Activated CD4-positive, CD25-positive, alpha-beta regulatory T cell treated with anti-CD3 and anti-CD28 coated beads, Interleukin-2, amount 50 U/mL, for 72 hours (primary cell): ENCODE data around the gene CYP24A1.

Source experiments
- DNase-seq: peaks from one replicate; pipeline ENCODE4 v3.0.0; 2021

Gene CYP24A1

DNA sequence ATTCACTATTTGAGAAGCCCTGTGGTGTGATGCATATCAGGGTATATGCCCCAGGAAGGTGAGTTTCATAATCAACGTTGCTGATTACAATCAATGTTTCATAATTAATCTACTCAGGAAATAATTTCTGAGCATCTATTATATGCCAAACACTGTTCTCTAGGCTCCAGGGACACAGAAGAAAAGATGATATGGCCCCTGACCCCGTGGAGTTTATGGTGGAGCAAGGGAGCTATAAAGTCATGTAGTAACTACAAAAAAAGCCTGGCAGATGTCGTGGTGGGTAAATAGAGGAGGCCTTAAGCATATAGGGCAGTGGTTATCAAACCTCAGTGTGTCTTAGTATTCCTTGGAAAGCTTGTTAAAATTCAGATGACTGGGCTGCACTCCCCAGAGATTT is 63.3 kb downstream of the CYP24A1 start:
- no peak for DNase-seq

DNA sequence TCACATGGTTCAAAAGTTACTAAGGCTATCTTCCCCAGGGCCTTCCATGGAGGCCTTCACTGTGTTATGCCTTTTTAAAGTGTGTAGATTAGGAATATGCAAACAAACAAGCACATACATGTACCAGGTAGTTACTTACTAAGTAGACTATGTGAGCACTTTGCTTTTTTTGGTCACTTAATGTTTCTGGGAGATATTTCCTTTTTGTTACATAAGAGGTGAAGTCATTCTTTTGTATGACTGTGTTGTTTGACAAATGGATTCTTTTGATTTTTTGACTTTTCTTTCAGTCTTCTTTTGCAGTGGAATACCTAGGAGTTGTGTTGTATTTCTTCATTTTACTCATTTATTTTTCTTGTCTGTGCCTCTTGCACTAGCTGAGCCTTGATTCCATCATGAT is 63.7 kb downstream of the CYP24A1 start:
- DNase-seq = no peak

DNA sequence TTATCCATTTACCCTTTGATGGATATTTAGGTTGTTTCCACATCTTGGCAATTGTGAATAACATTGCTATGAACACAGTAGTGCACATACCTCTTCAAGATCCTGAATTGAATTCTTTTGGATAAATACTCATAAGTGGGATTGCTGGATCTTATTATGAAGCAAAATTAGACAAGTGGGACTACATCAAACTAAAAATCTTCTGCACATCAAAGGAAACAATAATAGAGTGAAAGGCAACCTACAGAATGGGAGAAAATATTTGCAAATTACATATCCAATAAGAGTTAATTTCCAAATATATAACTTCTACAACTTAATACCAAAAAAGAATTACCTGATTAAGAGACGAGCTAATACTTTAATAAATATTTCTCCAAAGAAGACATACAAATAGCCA is 65.0 kb downstream of the CYP24A1 start:
- no peak for DNase-seq

DNA sequence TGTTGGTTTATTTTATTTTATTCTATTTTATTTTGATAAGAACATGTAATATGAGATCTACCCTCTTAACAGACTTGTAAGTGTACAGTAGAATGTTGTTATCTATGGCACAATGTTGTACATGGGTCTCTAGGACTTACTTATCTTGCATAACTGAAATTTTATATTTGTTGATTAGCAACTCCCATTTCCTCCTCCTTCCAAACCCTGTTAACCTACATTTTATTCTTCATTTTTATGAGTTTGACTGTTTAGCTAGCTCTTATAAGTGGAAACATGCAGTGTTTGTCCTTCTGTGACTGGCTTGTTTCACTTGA is 65.5 kb downstream of the CYP24A1 start:
- no peak for DNase-seq

DNA sequence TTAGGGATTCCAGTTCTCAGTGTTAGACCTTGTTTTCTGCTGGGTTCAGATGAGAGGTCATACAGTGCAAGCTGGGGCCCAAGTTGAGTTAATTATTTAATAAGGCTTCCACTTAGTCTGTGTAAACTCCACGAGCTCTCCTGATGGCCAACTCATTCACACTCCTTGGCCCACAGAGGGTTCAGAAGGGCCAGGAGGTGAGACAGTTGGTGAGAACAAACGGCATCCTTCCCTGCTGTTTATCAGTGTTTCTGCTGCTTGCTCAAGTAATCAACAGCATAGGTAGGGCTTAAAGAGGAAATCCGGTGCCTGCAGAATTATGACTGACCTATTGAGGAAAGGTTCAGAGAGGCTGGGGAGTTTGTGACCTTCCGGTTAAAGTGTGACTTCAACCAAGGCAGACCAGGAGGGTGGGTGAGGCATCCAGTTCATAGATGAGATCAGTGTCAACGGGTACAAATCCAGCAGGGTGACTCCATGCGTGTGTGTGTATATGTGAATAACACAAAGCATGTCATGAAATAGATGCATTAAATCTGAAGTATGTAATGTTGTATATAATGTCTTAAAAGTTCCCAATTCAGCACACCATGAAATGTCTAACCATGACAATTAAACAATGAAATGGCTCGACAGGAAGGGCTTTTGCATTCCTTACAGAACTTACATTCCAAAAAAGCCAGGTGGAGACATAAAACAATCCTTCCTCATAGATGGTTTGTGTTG is 66.0 kb downstream of the CYP24A1 start:
- DNase-seq = no peak

DNA sequence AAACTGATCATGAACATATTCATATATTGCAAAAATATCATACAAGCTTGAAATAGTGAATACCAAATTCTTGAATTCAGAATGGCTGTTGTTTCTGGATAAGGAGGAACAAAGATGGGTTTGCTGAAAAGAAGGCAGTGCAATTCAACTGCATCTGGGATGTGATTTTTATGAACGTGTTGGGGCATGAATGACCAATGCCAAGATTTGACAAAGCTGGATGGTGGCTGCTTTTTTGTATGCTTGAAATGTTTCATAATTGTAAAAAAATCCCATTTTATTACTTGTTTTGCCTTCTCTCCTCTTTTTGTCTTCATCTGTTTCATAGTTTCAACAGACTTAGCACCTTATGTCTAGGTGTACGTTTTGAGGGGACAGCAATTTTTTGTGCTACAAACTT is 66.6 kb downstream of the CYP24A1 start:
- no peak for DNase-seq

DNA sequence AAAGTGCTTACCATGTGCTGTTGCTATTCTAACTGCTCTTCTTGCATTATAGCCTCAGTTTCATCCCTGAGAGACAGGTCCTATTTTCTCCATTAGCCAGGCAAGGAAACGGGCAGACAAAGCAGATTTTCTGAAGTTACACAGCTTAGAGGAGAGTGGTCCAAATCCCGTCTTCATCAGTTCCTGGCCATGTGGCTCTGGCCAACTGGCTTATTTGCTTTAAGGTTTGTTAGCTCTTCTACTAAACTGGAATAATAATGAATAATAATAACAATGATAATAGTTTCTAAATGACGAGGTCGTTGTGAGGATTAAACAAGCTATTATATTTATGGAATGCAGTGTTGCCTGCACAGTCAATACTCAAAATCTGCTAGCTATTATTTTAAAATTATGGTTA is 67.6 kb downstream of the CYP24A1 start:
- DNase-seq = no peak

DNA sequence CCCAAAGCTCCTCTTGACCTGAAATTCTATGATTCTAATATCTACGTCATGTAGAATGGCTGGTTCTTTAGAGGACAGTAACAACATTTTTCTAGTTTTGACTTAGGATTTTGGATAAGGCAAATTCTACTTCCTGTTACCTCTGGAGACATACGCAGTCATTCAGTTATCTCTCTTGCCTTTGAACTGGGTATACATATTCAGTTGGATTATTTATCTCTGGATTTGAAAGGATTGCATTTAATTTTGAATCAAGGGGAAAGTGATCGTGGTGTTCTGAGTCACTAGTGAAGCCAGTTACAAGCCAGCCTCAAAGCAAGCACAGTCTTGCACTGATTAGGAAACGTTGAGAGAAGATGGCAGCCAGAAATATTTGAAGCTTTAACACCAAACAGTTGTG is 68.1 kb downstream of the CYP24A1 start:
- no peak for DNase-seq

DNA sequence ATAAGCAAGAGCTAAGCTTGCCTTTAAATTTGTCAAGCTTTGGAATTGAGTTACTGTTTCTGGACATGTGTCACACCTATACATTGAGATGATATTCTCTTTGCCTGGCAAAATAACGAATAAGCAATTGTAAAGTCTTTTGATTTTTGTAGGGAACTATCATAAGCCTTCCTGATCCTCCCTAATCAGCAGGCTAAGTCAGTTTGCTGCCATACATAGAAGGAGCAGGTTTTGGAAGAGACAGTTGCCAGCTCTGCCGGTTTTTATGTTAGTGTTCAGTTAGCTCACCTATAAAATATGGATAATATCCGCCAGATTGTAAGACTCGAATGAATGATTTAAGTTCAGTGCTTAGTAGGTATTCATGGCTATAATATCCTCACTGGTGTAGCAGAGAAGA is 69.0 kb downstream of the CYP24A1 start:
- no peak for DNase-seq

DNA sequence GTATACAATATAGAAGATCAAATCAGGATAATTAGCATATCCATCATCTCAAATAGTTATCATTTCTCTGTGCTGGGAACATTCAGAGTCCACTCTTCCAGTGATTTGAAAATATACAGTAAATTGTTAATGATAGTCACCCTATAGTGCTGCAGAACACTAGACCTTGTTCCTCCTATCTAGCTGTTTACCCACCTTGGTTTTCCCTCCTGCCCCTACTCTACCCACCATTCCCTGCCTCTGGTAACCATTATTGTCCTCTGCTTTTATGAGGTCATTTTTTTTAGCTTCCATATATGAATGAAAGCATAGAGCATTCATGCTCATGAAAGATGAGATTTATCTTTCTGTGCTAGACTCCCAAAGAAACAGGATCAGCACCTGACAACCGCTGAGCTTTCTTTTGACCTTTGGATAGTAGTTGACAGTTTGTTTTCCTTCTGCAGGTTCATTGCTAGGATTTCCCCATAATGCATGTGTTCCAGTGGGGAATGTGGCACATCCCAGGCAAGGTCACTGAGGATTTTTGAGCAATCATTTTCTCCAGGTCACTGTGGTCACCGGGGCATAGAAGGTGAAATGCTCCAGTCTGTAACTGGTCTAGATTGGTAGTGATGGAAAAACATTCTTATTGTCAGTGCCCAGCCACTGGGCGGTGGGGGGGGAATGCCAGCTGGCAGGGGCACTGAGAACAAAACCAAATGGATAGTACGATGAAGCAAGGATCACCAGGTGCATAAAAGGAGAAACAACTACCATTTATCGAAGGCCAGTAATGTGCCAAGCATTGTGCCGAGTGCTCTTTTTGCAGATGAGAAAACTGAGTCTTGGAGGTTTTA is 69.8 kb downstream of the CYP24A1 start:
- DNase-seq = no peak
